H1 (cell line): ENCODE data around the gene PLXDC2. TPM values are rescaled to one million over a fixed set of nuclear protein-coding genes. Genes with fewer than 3 reads are reported as not detected.

Experiments
- CTCF ChIA-PET: fragments of 300-600 bp; sonication (Branson Sonifier 250); formaldehyde crosslinking; loops from one replicate; lab custom pipeline; 2021; ENCODE audit not compliant: partially characterized antibody; lab: Charles Lee
- POLR2A ChIA-PET: fragments of 300-600 bp; sonication (Branson Sonifier 250); formaldehyde crosslinking; loops from one replicate; lab custom pipeline; 2021; ENCODE audit warnings: inconsistent platforms; ENCODE audit not compliant: partially characterized antibody; lab: Charles Lee
- DNase-seq, 2 experiments: peaks; one replicate each; pipeline versions ENCODE4 v3.0.0 to v3.0.0-alpha.2; 2010 to 2022; ENCODE audit warnings: low spot score in 2 of 2, low read depth in 1 of 2, mixed read lengths in 1 of 2
- FAIRE-seq: peaks from 2 replicates; lab custom pipeline; 2011; peaks lifted over from hg19 to GRCh38; lab: Jason Lieb, UNC
- H2AFZ ChIP-seq: 2 replicates; pipeline ENCODE4 v1.8.1; 2012; ENCODE audit warnings: low read length, inconsistent platforms
- H2AK5ac ChIP-seq: 2 replicates; pipeline ENCODE4 v1.6.1; 2013; ENCODE audit warnings: low read depth, low read length
- H2BK120ac ChIP-seq: replicated peaks from 2 replicates; pipeline ENCODE3; 2013; ENCODE audit warnings: low read depth, low read length, inconsistent platforms
- H2BK12ac ChIP-seq: 2 replicates; pipeline ENCODE4 v1.6.1; 2013; ENCODE audit warnings: low read depth, low read length
- H2BK15ac ChIP-seq: 2 replicates; pipeline ENCODE4 v1.6.1; 2013; ENCODE audit warnings: low read length
- H2BK20ac ChIP-seq: 2 replicates; pipeline ENCODE4 v1.6.1; 2013; ENCODE audit warnings: low read length
- H2BK5ac ChIP-seq: 2 replicates; pipeline ENCODE4 v1.6.1; 2013; ENCODE audit warnings: low read depth, low read length
- H3K14ac ChIP-seq: 2 replicates; pipeline ENCODE4 v1.6.1; 2013; ENCODE audit warnings: inconsistent platforms; ENCODE audit not compliant: insufficient read length
- H3K18ac ChIP-seq: 2 replicates; pipeline ENCODE4 v1.6.1; 2013; ENCODE audit warnings: low read length; ENCODE audit errors: extremely low read depth
- H3K23ac ChIP-seq: 2 replicates; pipeline ENCODE4 v1.6.1; 2013; ENCODE audit warnings: inconsistent platforms; ENCODE audit not compliant: insufficient read length
- H3K23me2 ChIP-seq: 2 replicates; pipeline ENCODE4 v1.6.1; 2013; ENCODE audit warnings: low read depth, low read length
- H3K27ac ChIP-seq: 2 replicates; pipeline ENCODE4 v1.6.1; 2011; ENCODE audit warnings: low read depth, low read length, inconsistent platforms
- H3K27me3 ChIP-seq, 4 experiments: replicated peaks in 1 of 4; 1 replicate in 1 of 4; 2 replicates in 3 of 4; pipeline versions ENCODE4 v1.6.1 to v1.8.1; 2011 to 2013; ENCODE audit warnings: low read length in 3 of 4, mild to moderate bottlenecking in 3 of 4, inconsistent platforms in 2 of 4, mixed read lengths in 2 of 4, moderate library complexity in 1 of 4; ENCODE audit not compliant: control insufficient read depth in 3 of 4, insufficient read depth in 3 of 4; ENCODE audit errors: extremely low read depth in 1 of 4
- H3K36me3 ChIP-seq, 4 experiments: 2 replicates each; pipeline versions ENCODE4 v1.6.1 to v1.8.1; 2011 to 2013; ENCODE audit warnings: mild to moderate bottlenecking in 4 of 4, low read length in 3 of 4, moderate library complexity in 2 of 4, control low read depth in 1 of 4, inconsistent platforms in 1 of 4; ENCODE audit not compliant: insufficient read depth in 4 of 4, control insufficient read depth in 2 of 4
- H3K4ac ChIP-seq: replicated peaks from 2 replicates; pipeline ENCODE3; 2013; ENCODE audit warnings: low read length, low read depth, mixed read lengths, inconsistent platforms; ENCODE audit not compliant: insufficient read length
- H3K4me1 ChIP-seq, 4 experiments: replicated peaks in 1 of 4; 1 replicate in 1 of 4; 2 replicates in 3 of 4; pipeline versions ENCODE4 v1.6.1 to v1.8.1; 2011 to 2013; ENCODE audit warnings: low read length in 3 of 4, inconsistent platforms in 2 of 4, mixed read lengths in 1 of 4; ENCODE audit not compliant: insufficient read depth in 4 of 4, control insufficient read depth in 3 of 4
- H3K4me2 ChIP-seq, 2 experiments: 2 replicates each; pipeline versions ENCODE4 v1.6.1 to v1.8.1; 2011 to 2013; ENCODE audit warnings: low read depth in 2 of 2, low read length in 2 of 2, control low read depth in 1 of 2, inconsistent platforms in 1 of 2, mild to moderate bottlenecking in 1 of 2; ENCODE audit not compliant: insufficient read depth in 1 of 2
- H3K4me3 ChIP-seq, 4 experiments: fragments of 200-600, 300-600 bp in 1 of 4; sonication (generic), shearing (Covaris generic), sonication (Bioruptor Twin) in 1 of 4; 2 replicates each; pipeline versions ENCODE4 v1.5.1 to v1.8.1; 2011 to 2016; ENCODE audit warnings: low read length in 4 of 4, low read depth in 3 of 4, control low read depth in 2 of 4, inconsistent platforms in 2 of 4, mild to moderate bottlenecking in 2 of 4, mixed read lengths in 1 of 4, moderate library complexity in 1 of 4; ENCODE audit not compliant: insufficient read depth in 2 of 4; ENCODE audit errors: extremely low read depth in 1 of 4
- H3K56ac ChIP-seq: replicated peaks from 2 replicates; pipeline ENCODE3; 2013; ENCODE audit warnings: low read depth, mild to moderate bottlenecking, mixed read lengths, low read length, inconsistent platforms; ENCODE audit not compliant: insufficient read length
- H3K79me1 ChIP-seq: 2 replicates; pipeline ENCODE4 v1.6.1; 2013; ENCODE audit warnings: low read depth, low read length, control low read depth
- H3K79me2 ChIP-seq, 2 experiments: 2 replicates each; pipeline versions ENCODE4 v1.6.1 to v1.8.1; 2012 to 2013; ENCODE audit warnings: low read length in 2 of 2, mild to moderate bottlenecking in 2 of 2, inconsistent platforms in 1 of 2; ENCODE audit not compliant: insufficient read depth in 2 of 2, control insufficient read depth in 1 of 2
- H3K9ac ChIP-seq, 4 experiments: replicated peaks in 1 of 4; 1 replicate in 1 of 4; 2 replicates in 3 of 4; pipeline versions ENCODE4 v1.6.1 to v1.8.1; 2011 to 2013; ENCODE audit warnings: low read depth in 3 of 4, low read length in 3 of 4, control low read depth in 2 of 4, mild to moderate bottlenecking in 2 of 4, moderate library complexity in 2 of 4, inconsistent platforms in 1 of 4; ENCODE audit errors: extremely low read depth in 1 of 4
- H3K9me3 ChIP-seq, 2 experiments: 2 replicates each; pipeline versions ENCODE4 v1.6.1 to v1.8.1; 2012 to 2013; ENCODE audit warnings: mild to moderate bottlenecking in 2 of 2, moderate library complexity in 2 of 2, control low read depth in 1 of 2, inconsistent platforms in 1 of 2, low read depth in 1 of 2, low read length in 1 of 2, mixed read lengths in 1 of 2; ENCODE audit not compliant: insufficient read depth in 2 of 2
- H4K20me1 ChIP-seq, 2 experiments: replicated peaks in 1 of 2; 2 replicates each; pipeline versions ENCODE3 to v1.8.1; 2011 to 2013; ENCODE audit warnings: inconsistent platforms in 2 of 2, low read length in 2 of 2, mild to moderate bottlenecking in 1 of 2; ENCODE audit not compliant: insufficient read depth in 2 of 2, control insufficient read depth in 1 of 2
- H4K5ac ChIP-seq: 2 replicates; pipeline ENCODE4 v1.6.1; 2013; ENCODE audit warnings: low read length, low read depth, mixed read lengths, inconsistent platforms; ENCODE audit not compliant: insufficient read length
- H4K8ac ChIP-seq: 2 replicates; pipeline ENCODE4 v1.8.0; 2013; ENCODE audit warnings: mild to moderate bottlenecking, moderate library complexity, low read length, inconsistent platforms; ENCODE audit not compliant: insufficient read depth; ENCODE audit errors: extremely low read depth
- H4K91ac ChIP-seq: replicated peaks from 2 replicates; pipeline ENCODE3; 2013; ENCODE audit warnings: low read length, mixed read lengths, inconsistent platforms; ENCODE audit not compliant: insufficient read length
- BACH1 ChIP-seq: IDR thresholded peaks from 2 replicates; pipeline ENCODE4 v1.6.1; 2012; ENCODE audit warnings: low read length, improper control_type of control experiment
- SIX5 ChIP-seq: IDR thresholded peaks from 2 replicates; pipeline ENCODE4 v1.6.1; 2011; ENCODE audit warnings: mild to moderate bottlenecking, low read depth, low read length
- SP2 ChIP-seq: IDR thresholded peaks from 2 replicates; pipeline ENCODE4 v1.6.1; 2012; ENCODE audit warnings: mild to moderate bottlenecking, low read length, inconsistent platforms
- SP4 ChIP-seq: IDR thresholded peaks from 2 replicates; pipeline ENCODE4 v1.6.1; 2012; ENCODE audit warnings: low read length, inconsistent platforms
- ZNF274 ChIP-seq: IDR thresholded peaks from 2 replicates; pipeline ENCODE4 v1.7.0; 2012; ENCODE audit warnings: low read length, borderline replicate concordance; ENCODE audit errors: extremely low read depth
- WGBS, 2 experiments: shearing (Covaris generic) in 1 of 2; methylation state at CpG; one replicate each; pipeline versions ENCODE4 v1.1.6 to v1.1.7; 2013 to 2015; ENCODE audit warnings: low lambda C conversion rate in 2 of 2, mixed read lengths in 2 of 2, inconsistent platforms in 1 of 2, low coverage in 1 of 2, missing lambda C conversion rate in 1 of 2; ENCODE audit not compliant: insufficient replicate concordance in 2 of 2, insufficient coverage in 1 of 2, insufficient read length in 1 of 2; ENCODE audit errors: extremely low coverage in 1 of 2, missing lambda C conversion rate in 1 of 2; 5-methylcytosine and 5-hydroxymethylcytosine counted together
- polyA plus RNA-seq, 7 experiments: library from polyadenylated mRNA; depleted of rRNA in 3 of 7; stranded (reverse) in 5 of 7; unstranded in 2 of 7; fragments of >200 nt in 5 of 7; fragments of 200-250 nt in 2 of 7; gene quantifications; 1 replicate in 5 of 7; 2 replicates in 1 of 7; 4 replicates in 1 of 7; pipeline versions ENCODE4 v1.2.1 to v1.2.3, GENCODE V29; 2011 to 2013; ENCODE audit warnings: missing spikeins in 2 of 7, mixed read lengths in 2 of 7
- total RNA-seq: library from RNA; stranded (reverse); fragmentation: NEBNext Ultra II Directional; extraction: Animal tissue kit (Norgen Biotek cat#: 25700); gene quantifications from 2 replicates; pipeline ENCODE4 v1.2.1, GENCODE V29; 2021
- TF ChIP-seq, protein P1 (sequence below): IDR thresholded peaks from 2 replicates; pipeline ENCODE4 v1.6.1; 2012; ENCODE audit warnings: inconsistent platforms

Gene PLXDC2
- total and polyA plus RNA-seq, 2 of the 8 experiments (the other 6 are each of a cell fraction or from before 2014, with no cell fraction given) = 23.0 to 40.5 TPM

DNA sequence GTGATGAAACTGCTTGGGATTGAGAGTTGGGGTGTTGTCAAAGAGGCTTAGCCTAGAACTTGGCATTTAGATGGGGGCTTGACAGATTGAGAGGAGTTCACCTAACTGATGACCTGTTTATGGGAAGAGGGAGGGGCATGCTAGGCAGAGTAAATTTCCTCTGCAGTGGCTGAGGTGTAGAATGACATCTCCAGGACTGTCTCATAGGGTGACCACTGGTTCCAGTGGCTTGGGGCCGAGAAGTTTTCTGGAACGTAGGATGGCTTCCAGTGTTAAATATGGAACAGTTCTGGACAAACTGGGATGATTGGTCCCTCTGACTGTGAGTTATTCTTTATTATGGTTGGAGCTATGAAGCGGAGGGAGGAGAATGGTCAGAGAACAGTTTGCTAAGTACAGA lies 186.4 kb downstream of the PLXDC2 start:
- Histone ChIP-seq H2BK12ac (no peak overlapping the region), H2AK5ac (no peak overlapping the region), H3K4me2 (no peak overlapping the region; a peak in 1 of 4 replicates), H3K18ac (no peak overlapping the region), H2BK5ac (no peak overlapping the region), H3K4me1 (peaks cover 0 to 10% (median 5%) of the 10 kb centered on the region in 4 experiments; a peak in 3 of 7 replicates), H3K14ac (no peak overlapping the region), H4K8ac (no peak overlapping the region), H3K4me3 (no peak overlapping the region), H4K20me1 (no peaks in the 10 kb centered on the region), H3K9ac (no peak overlapping the region), H3K36me3 (peaks cover 3 to 10% (median 6%) of the 10 kb centered on the region in 4 experiments; a peak in 5 of 8 replicates), H3K79me2 (peaks cover 0 to 27% of the 10 kb centered on the region in 2 experiments; a peak in 2 of 4 replicates), H3K79me1 (no peaks in the 10 kb centered on the region; the same call in 1 of the 2 replicates), H2BK15ac (no peak overlapping the region), H2BK120ac (no peak overlapping the region), H3K27me3 (no peaks in the 10 kb centered on the region), H3K23ac (no peak overlapping the region), H3K27ac (no peak overlapping the region), H3K56ac (no peak overlapping the region), H3K23me2 (no peaks in the 10 kb centered on the region), H4K5ac (no peak overlapping the region), H4K91ac (no peak overlapping the region), H3K9me3 (no peaks in the 10 kb centered on the region), H2AFZ (no peak overlapping the region), H2BK20ac (no peak overlapping the region), H3K4ac (no peak overlapping the region)
- DNase-seq = no peak
- FAIRE-seq = no peak
- ChIA-PET POLR2A (no interaction called here), CTCF (no interaction called here)
- WGBS, 2 experiments = 96% methylated on average over 3 of the region's 3 CpGs; no CpG with 5 or more reads in 1 of the 2 experiments
- TF ChIP-seq BACH1 = no peak
- TF ChIP-seq SP4 = no peak
- TF ChIP-seq, protein P1, sequence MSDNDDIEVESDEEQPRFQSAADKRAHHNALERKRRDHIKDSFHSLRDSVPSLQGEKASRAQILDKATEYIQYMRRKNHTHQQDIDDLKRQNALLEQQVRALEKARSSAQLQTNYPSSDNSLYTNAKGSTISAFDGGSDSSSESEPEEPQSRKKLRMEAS = no peak
- no peak for TF ChIP-seq SIX5
- no peak for TF ChIP-seq SP2
- no peak for TF ChIP-seq ZNF274
